GM19043 (cell line): ENCODE measurements around the gene HSH2D.
"Not testable (repeated sequence)": the region's sequence is repeated elsewhere in the genome, so short reads cannot be mapped to it uniquely, and the experiment has no call there.

ENCODE experiments used
- ATAC-seq: cut with Tn5 transposase; IDR thresholded peaks from one replicate; pipeline ENCODE4 v1.9.1; 2021; ENCODE audit warnings: low read depth; ENCODE audit not compliant: unreplicated experiment

The HSH2D gene

DNA sequence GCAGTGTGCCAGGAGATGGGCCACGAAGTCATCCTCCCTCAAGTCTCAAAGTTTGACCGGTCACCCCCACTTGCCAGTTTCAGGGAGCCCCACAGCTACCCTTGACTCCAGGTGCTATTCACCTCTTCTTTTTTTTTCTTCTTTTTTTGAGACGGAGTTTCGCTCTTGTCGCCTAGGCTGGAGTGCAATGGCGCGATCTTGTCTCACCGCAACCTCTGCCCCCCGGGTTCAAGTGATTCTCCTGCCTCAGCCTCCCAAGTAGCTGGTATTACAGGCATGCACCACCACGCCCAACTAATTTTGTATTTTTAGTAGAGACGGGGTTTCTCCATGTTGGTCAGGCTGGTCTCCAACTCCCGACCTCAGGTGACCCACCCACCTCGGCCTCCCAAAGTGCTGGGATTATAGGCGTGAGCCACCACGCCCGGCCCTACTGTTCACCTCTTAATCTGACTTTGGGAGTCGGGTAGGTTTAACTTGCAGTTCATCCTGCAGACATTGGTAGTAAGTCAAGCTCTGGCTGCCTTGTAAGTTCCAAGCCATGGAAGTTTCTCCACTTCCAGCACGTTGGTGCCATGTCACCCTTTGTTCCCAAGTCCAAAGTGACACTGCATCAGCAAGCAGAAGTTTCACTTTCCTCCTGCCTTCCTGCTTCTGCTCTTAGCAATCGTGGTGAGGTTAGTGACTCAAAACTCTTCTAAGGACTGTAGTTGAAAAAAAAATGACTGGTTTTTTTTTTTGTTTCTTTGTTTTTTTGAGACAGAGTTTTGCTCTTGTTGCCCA, 24.2 kb upstream of the HSH2D start:
- ATAC-seq = not testable (repeated sequence)

DNA sequence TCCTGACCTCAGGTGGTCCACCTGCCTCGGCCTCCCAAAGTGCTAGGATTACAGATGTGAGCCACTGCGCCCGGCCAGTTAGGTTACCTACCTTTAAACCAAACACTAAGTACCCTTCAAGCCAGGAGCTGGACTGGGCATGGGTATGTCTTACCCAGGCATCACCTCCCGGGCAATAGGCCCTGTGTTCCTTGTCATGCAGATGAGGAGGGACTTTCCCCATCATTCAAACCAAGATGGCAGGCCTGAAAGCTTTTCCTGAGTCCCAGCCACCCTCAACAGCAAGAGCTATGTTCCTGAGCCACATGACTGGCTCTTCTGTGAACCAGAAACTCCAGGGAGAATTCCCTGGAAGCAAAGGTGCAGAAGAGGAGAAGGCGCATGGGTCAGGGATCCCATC, 22.3 kb upstream of the HSH2D start:
- no peak for ATAC-seq

DNA sequence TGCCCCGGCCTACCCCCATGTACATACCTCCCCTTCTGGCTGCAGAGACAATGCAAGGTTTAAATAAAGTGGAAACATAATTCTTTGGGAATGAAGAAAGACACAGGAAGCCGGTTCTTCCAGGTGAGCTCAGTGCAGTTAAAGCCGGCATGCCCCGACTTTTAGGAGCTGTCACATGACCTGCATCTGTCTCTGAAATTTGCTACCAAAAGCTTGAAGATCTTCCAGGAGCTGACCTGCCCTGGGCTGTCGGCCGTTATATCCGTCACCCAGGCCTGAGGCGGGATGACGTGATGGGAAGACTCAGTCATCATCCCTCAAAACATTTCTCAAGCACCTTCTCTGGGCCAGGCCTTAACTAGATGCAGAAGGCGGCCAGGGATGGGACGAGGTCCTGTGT, 21.5 kb upstream of the HSH2D start:
- no peak for ATAC-seq

- no peak for ATAC-seq
These were observed 18.5 kb upstream of the HSH2D start for GRCh38 chr19:16124953-16125352.

DNA sequence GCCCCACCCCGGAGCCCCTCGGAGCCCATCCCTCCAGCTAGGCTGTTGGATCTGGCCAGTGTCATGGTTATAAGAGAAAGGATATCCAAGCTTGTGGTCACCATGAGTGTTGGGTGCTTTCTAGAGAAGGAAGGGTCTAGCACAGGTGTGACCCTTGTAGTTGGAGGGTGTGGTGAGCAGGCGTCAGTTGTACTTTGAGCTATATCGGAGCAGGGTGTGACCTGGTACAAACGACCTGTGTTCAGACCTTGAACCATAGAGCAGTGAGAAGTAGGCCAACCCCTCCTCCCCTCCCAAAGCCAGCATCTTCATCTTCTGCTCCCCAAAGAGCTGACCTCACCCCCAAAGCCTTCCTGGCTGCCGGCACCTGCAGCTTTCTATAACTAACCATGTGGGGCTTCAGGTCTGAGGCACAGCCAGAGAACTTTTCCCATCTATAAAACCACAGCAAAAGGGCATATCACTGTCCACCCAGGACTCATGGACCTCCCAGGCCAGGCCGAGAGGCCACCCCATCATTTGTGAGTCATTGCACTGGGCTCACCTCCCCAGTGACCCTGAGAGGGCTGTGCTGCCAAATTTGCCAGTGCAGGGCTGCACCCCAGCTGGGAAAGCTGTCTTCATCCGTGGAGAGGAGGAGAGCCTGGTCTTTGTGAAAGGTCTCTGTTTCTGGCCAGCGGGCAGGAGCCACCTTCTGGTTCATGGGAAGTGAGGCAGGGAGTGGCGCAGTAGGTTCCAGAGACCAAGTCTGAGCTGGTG, 17.6 kb upstream of the HSH2D start:
- no peak for ATAC-seq

GRCh38 chr19:16127080-16127479, 16.4 kb upstream of the HSH2D start:
- ATAC-seq = no peak

DNA sequence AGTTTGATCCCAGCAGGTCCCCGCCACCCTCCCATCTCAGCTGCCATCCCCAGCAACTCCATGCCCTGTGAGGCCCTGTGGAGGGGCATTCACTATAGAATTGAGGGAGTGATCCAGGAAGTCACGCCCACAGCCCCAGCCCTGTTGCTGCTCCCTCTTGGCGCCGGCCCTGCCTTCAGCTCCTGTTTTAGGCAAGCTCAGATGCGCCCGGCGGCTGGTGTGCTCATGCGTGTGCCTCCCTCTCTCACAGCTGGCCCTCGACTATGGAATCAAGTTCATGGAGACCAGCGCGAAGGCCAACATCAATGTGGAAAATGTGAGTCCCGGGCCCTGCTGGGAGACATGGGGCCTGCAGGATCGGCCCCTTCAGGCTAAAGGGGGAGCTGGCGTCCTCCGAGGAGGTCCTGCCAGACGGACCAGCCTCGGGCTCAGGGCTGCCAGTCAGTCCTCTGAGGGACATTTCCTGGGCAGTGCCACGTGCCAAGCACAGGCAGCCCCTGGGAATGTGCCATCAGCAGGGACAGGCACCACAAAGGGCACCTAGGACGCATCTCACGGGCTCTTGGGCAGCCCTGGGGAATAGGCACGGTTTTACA, 15.6 kb upstream of the HSH2D start:
- ATAC-seq = no peak

GRCh38 chr19:16131648-16132047, 11.8 kb upstream of the HSH2D start:
- no peak for ATAC-seq

DNA sequence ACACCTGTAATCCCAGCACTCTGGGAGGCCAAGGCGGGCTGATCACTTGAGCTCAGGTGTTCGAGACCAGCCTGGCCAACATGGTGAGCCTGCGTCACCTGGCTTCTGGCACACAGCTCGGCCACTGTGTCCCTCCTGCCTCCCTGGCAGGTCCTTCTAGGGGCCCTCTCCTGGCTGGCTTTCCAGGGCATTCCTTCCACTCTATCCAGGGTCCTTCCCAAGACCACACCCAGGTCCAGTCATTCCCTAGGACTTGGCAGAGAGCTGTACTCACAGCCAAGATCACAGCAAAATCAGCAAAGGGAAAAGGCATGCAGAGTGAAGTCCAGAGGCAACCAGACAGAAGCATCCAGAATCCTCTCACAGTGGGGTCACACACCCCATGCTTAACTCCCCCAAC, 9.7 kb upstream of the HSH2D start:
- no peak for ATAC-seq

GRCh38 chr19:16134510-16134909, 9.0 kb upstream of the HSH2D start:
- ATAC-seq = no peak

DNA sequence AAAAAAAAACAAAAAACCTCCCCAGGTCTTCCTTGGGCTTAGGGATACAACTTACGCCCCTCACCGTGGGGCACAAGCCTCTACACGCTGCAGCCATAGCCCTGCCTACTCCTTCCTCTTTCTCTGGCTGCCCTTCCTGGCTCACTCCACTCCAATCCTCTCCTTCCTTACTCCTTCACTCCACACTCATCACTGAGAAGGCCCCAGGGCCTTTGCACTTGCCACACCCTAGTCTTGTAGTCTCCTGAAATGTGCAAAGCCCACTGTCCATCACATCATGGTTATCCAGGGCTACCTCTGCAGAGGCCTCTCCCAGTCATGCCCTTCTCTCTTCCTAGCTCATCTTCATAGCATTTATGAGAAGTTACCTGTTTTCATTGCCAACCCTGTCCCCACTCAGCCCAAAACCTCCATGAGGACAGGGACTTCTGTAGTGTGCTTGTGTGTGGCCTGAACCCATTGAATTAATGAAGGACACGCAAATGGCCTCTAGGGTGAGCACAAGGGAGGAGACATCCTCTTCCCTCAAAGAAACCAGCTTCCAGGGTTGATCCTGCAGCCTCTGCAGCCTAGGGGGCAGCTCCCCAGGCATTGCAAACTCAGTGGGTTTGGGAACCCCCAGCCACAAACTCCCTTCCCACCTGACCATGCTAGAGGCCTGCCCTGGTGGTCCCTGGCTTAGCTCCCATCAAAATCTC, 7.9 kb upstream of the HSH2D start:
- no peak for ATAC-seq

- no peak for ATAC-seq
These were observed 7.1 kb upstream of the HSH2D start for GRCh38 chr19:16136185-16136999.

DNA sequence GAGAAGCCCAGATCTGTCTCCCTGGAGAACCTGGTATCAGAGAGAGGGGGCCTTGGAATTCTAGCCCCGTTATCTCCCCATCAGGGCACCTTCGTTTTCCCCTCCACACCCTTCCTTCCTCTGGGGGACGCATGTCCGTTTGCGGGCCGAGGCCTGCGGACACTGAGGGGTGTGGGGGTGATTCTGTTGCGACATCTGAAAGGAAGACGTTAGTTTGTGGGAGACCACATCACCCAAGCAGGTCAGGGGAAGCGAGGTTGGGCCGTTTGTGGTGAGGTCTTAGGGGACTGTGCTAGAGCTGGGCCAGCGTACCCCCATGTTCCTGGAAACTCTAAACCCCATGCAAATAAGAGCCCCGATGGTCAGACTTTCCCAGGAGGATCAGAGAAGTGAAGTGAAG, 3.7 kb upstream of the HSH2D start:
- ATAC-seq = no peak

DNA sequence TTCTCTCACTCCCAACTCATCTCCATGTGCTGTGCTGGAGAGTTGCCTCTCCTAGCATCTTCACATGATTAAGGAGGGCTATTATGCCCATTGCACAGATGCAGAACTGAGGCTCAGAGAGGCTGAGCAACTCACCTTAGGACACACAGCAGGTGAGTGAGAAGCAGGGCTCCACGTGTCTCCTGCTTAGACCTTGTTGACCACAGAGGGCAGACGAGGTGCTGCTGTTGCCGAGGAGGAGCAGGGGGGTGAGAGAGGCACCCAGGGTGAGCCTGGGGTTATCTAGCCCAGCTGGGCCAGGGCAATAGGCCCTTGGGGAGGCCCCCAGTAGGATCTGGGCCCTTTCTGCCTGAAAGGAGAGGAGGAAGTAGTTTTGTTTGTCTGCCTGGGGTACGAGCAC, 2.4 kb upstream of the HSH2D start:
- no peak for ATAC-seq

GRCh38 chr19:16142032-16142580, 1.4 kb upstream of the HSH2D start:
- ATAC-seq = no peak

DNA sequence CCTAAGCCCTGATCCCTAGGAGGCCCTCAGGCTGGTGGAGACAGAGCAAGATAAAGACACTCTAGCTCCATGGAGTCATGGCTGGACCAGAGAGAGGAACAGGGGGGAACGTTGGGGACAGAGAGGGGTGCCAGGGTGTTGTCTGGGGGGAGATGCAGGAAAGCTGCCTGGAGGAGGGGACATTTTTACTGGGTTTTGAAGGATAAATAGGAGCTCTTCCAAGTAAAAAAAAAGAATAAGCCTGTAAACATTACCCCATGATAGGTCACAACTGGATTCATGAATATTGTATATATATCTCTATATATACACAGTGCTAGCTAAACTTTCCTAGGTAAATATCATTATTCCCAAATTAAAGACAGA, 714 bp downstream of the HSH2D start:
- no peak for ATAC-seq

DNA sequence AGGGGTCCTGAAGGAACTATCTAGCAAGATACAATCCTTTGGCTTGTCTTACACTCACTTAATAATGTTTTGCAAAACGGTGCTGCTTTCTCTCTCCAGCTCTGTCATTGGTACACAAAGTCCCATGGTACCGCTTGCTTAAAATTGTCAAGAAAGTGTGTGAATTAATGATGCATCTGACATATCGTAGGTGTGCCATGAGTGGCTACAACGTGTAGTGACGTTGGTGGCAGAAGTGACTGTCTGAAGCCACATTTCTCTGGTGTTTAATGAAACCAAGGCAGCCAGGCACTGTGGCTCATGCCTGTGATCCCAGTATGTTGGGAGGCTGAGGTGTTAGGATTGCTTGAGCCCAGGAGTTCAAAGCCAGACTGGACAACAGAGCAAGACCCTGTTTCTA, 2.6 kb downstream of the HSH2D start:
- no peak for ATAC-seq

GRCh38 chr19:16148443-16149229, 5.2 kb downstream of the HSH2D start:
- ATAC-seq = no peak

DNA sequence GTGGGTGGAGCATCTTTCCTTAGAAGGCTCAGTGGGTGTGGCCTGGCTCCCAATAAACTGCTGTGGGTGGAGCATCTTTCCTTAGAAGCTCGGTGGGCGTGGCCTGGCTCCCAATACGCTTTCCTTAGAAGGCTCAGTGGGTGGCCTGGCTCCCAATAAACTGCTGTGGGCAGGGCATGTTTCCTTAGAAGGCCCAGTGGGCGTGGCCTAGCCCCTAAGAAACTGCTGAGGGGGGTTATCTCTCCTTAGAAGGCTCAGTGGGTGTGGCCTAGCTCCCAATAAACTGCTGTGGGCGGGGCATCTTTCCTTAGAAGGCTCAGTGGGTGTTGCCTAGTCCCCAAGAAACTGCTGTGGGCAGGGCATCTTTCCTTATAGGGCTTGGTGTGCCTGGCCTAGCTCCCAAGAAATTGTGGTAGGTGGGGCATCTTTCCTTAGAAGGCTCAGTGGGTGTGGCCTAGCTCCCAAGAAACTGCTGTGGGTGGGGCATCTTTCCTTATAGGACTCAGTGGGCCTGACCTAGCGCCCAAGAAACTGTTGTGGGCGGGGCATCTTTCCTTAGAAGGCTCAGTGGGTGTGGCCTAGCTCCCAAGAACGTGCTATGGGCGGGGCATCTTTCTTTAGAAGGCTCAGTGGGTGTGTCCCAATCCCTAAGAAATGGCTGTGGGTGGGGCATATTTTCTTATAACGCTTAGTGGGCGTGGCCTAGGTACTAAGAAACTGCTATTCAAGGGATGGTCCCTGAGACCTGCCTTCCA, 10.3 kb downstream of the HSH2D start:
- no peak for ATAC-seq
